Prostate gland (tissue), 2 donors: ENCODE measurements around the gene NINJ1.

Experiments
- POLR2AphosphoS5 ChIP-seq: sonication (generic); formaldehyde crosslinking; IDR thresholded peaks from one replicate; pipeline ENCODE4 v1.6.1; 2017; ENCODE audit warnings: antibody characterized with exemption
- TF ChIP-seq, protein P1 (sequence below), 4 experiments: fragments of 200-600 bp in 2 of 4; fragments of 450-650 bp in 2 of 4; sonication (generic) in 2 of 4; IDR thresholded peaks; 1 replicate in 3 of 4; 2 replicates in 1 of 4; pipeline ENCODE4 v1.5.1; 2016 to 2019; ENCODE audit warnings: antibody characterized with exemption in 4 of 4, mild to moderate bottlenecking in 2 of 4, moderate library complexity in 2 of 4

DNA sequence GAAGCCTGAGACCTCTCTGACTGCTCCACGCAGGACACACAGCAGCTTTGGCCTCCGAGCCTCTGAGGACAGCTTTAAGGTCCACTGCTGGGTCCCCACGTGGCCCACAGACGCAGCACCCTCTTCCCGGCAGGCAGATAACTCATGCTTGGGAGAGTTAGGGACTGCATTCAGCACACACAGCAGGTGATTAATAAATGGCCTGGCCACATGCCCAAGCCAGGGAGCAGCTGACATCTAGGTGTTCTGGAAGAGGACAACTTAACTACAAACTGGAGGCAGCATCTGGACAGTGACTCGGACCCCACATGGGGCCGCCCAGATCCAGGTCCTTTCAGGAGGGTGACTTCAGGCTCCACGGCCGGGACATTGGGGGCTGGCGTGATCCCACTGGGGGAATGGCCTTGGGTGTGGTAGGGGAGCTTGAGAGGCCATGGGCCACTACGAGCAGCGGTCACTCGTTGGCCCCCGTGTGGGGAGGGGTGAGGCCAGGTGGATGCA lies 11.3 kb downstream of the NINJ1 start:
- TF ChIP-seq, protein P1, sequence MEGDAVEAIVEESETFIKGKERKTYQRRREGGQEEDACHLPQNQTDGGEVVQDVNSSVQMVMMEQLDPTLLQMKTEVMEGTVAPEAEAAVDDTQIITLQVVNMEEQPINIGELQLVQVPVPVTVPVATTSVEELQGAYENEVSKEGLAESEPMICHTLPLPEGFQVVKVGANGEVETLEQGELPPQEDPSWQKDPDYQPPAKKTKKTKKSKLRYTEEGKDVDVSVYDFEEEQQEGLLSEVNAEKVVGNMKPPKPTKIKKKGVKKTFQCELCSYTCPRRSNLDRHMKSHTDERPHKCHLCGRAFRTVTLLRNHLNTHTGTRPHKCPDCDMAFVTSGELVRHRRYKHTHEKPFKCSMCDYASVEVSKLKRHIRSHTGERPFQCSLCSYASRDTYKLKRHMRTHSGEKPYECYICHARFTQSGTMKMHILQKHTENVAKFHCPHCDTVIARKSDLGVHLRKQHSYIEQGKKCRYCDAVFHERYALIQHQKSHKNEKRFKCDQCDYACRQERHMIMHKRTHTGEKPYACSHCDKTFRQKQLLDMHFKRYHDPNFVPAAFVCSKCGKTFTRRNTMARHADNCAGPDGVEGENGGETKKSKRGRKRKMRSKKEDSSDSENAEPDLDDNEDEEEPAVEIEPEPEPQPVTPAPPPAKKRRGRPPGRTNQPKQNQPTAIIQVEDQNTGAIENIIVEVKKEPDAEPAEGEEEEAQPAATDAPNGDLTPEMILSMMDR (IDR thresholded peaks at IDR 0.05): no peak
- TF ChIP-seq POLR2AphosphoS5: no peak
